ENCODE measurements around the gene CLDN5. TPM values are rescaled to one million over a fixed set of nuclear protein-coding genes. Genes with fewer than 3 reads are reported as not detected.

The CLDN5 gene
- total RNA-seq, 1 experiment from 2014 or later: 0.44 TPM

GRCh38 chr22:19509923-19510322 is 14.3 kb downstream of the CLDN5 start:
- no peaks in the 10 kb centered on the region for H3K79me1 ChIP-seq (ENCODE audit: insufficient read depth, low read depth, low read length, poor library complexity, severe bottlenecking)
- Mint-ChIP-seq H3K36me3 (ENCODE audit: insufficient read depth in 1 of 3, low read depth in 3 of 3) (peaks cover 17 to 81% (median 64%) of the 10 kb centered on the region in 3 experiments), H3K9me3 (no peaks in the 10 kb centered on the region), H3K4me3 (no peak overlapping the region), H3K27me3 (ENCODE audit: low read depth) (no peaks in the 10 kb centered on the region; the same call in none of the 2 replicates), H3K27ac (no peak overlapping the region), H3K4me1 (0 out of 4 replicates have a peak, but pooled peaks cover 0 to 3% of the 10 kb centered on the region in 2 experiments)
- H2BK20ac ChIP-seq (ENCODE audit: low read depth, low read length, poor library complexity, severe bottlenecking): no peak overlapping the region
- H3K4ac ChIP-seq (ENCODE audit: low read depth, low read length): no peak overlapping the region
- H3K4me2 ChIP-seq (ENCODE audit: insufficient read depth, insufficient read length, low read length): no peak overlapping the region
- H3K18ac ChIP-seq (ENCODE audit: insufficient read length, low read depth, low read length): no peak overlapping the region
- TF ChIP-seq CTCF (conservative IDR thresholded peaks at IDR 0.05): no peak
- no peak overlapping the region for H2AFZ ChIP-seq (ENCODE audit: low read length)
- no peak overlapping the region for H2BK12ac ChIP-seq (ENCODE audit: insufficient read length, low read depth, low read length)
- no peaks in the 10 kb centered on the region for H3K27me3 ChIP-seq (ENCODE audit: insufficient read depth, low read length)
- no peak overlapping the region for H3K27ac ChIP-seq (ENCODE audit: insufficient read length, low read depth, low read length)
- no peaks in the 10 kb centered on the region for H4K20me1 ChIP-seq (ENCODE audit: control insufficient read depth, insufficient read depth, insufficient read length)
- H3K79me2 ChIP-seq (ENCODE audit: insufficient read depth, low read length): no peaks in the 10 kb centered on the region
- no peak overlapping the region for H2AK5ac ChIP-seq (ENCODE audit: insufficient read length, low read length)
- WGBS (ENCODE audit: extremely low coverage, insufficient read length, low lambda C conversion rate): no CpG with 5 or more reads among the region's 2 CpGs
- no peak overlapping the region for H3K14ac ChIP-seq (ENCODE audit: insufficient read depth, low read length)
- no peak overlapping the region for H3K56ac ChIP-seq (ENCODE audit: insufficient read length, low read depth, low read length)
- H3K23ac ChIP-seq (ENCODE audit: insufficient read length, low read depth, low read length): no peak overlapping the region
- DNase-seq: no peak
- no peak overlapping the region for H3K9ac ChIP-seq (ENCODE audit: extremely low read depth, insufficient read length, low read length)
- H4K8ac ChIP-seq (replicated peaks; ENCODE audit: insufficient read length, low read depth, low read length): no peak overlapping the region
- no peak overlapping the region for H3T11ph ChIP-seq (ENCODE audit: low read length)
- H3K23me2 ChIP-seq (ENCODE audit: insufficient read length, low read depth, low read length, poor library complexity, severe bottlenecking): no peaks in the 10 kb centered on the region
- H2BK120ac ChIP-seq (ENCODE audit: low read depth, low read length, poor library complexity, severe bottlenecking): no peak overlapping the region
- H3K9me3 ChIP-seq (ENCODE audit: control insufficient read depth, low read depth, low read length): no peaks in the 10 kb centered on the region
- no peak overlapping the region for H2BK5ac ChIP-seq (ENCODE audit: insufficient read length, low read length)
- H2BK15ac ChIP-seq (ENCODE audit: low read depth, low read length): no peak overlapping the region
- H3K4me1 ChIP-seq (ENCODE audit: insufficient read depth, low read length): no peaks in the 10 kb centered on the region
- no peak overlapping the region for H4K91ac ChIP-seq (ENCODE audit: insufficient read length, low read depth, low read length)
- no peak overlapping the region for H4K5ac ChIP-seq (ENCODE audit: insufficient read length, low read depth, low read length)

Measured in H9 (cell line).